Testis (tissue), 3 donors: ENCODE results near the gene TREX2. TPM values are rescaled to one million over a fixed set of nuclear protein-coding genes. Genes with fewer than 3 reads are reported as not detected.

Source experiments
- DNase-seq: peaks from one replicate; pipeline ENCODE4 v3.0.0-alpha.2; 2019
- H3K27ac ChIP-seq, 2 donors: fragments of 200-600 bp; sonication (generic); one replicate each; pipeline ENCODE4 v1.5.1; 2019
- H3K27me3 ChIP-seq: fragments of 200-600 bp; sonication (generic); one replicate; pipeline ENCODE4 v1.5.1; 2019
- H3K36me3 ChIP-seq: fragments of 200-600 bp; sonication (generic); one replicate; pipeline ENCODE4 v1.5.1; 2017; ENCODE audit warnings: low read depth; ENCODE audit errors: missing control alignments
- H3K4me1 ChIP-seq: fragments of 200-600 bp; sonication (generic); one replicate; pipeline ENCODE4 v1.5.1; 2019
- H3K4me3 ChIP-seq, 2 donors: fragments of 200-600 bp; sonication (generic); one replicate each; pipeline ENCODE4 v1.5.1; 2017 to 2019
- H3K9me3 ChIP-seq: fragments of 200-600 bp; sonication (generic); one replicate; pipeline ENCODE4 v1.5.1; 2017
- CTCF ChIP-seq, 3 experiments: fragments of 450-650 bp in 2 of 3; fragments of 200-600 bp in 1 of 3; sonication (generic) in 1 of 3; IDR thresholded peaks; one replicate each; pipeline ENCODE4 v1.5.1; 2016 to 2019; ENCODE audit warnings: antibody characterized with exemption in 3 of 3, mild to moderate bottlenecking in 2 of 3, moderate library complexity in 1 of 3
- POLR2A ChIP-seq: fragments of 450-650 bp; IDR thresholded peaks from one replicate; pipeline ENCODE4 v1.6.1; 2017; ENCODE audit warnings: antibody characterized with exemption, mild to moderate bottlenecking, moderate library complexity
- WGBS, 2 donors: methylation state at CpG; one replicate each; pipeline ENCODE4 v1.1.5; 2018; 5-methylcytosine and 5-hydroxymethylcytosine counted together
- intact Hi-C: fragments of 100-400 bp; cut with DNase I; formaldehyde crosslinking; loops from one replicate; pipeline ENCODE4 v1.15.1; 2023; ENCODE audit warnings: low total_unique reads
- polyA plus RNA-seq: library from polyadenylated mRNA; stranded (reverse); fragments of 350-450 nt; fragmentation: Illumina TruSeq; extraction: RNeasy Lipid Tissue Mini Kit (QIAGEN cat#74804); gene quantifications from one replicate; pipeline ENCODE4 v1.2.3, GENCODE V29; 2014; ENCODE audit warnings: low read depth, low replicate concordance; ENCODE audit not compliant: insufficient read depth
- total RNA-seq, 2 donors: library from RNA; depleted of rRNA; stranded (reverse); fragments of >200 nt; gene quantifications; one replicate each; pipeline ENCODE4 v1.2.3, GENCODE V29; 2016

TREX2 gene
- total and polyA plus RNA-seq, 3 donors from 2014 or later, result 0.51 to 7.5 (median 4.0) TPM

- 50 to 76% methylated on average over 5 to 16 of the region's 27 CpGs for WGBS, 2 donors
- Histone ChIP-seq H3K36me3 (no peaks in the 10 kb centered on the region), H3K9me3 (no peaks in the 10 kb centered on the region), H3K4me1 (peaks cover 3% of the 10 kb centered on the region), H3K27me3 (no peaks in the 10 kb centered on the region), H3K4me3 (no peak overlapping the region), H3K27ac (peak overlapping the region in 1 of 2 donors; percentile 50)
- no peak for TF ChIP-seq POLR2A
- peak; percentile 29 for DNase-seq
- intact Hi-C loops, result no loop called here
Observed at GRCh38 chrX:153488231-153488914, 42.5 kb upstream of the TREX2 start.

GRCh38 chrX:153487590-153488071, 41.8 kb upstream of the TREX2 start:
- Histone ChIP-seq H3K4me1 (peaks cover 3% of the 10 kb centered on the region), H3K4me3 (no peak overlapping the region), H3K9me3 (no peaks in the 10 kb centered on the region), H3K27me3 (no peaks in the 10 kb centered on the region), H3K27ac (peak overlapping the region in 1 of 2 donors; percentile 30), H3K36me3 (no peaks in the 10 kb centered on the region)
- DNase-seq, result no peak
- WGBS, 2 donors, result 64% methylated on average over 11 of the region's 11 CpGs; no CpG with 5 or more reads in 1 of the 2 donors
- intact Hi-C loops, result no loop called here
- no peak for TF ChIP-seq CTCF (IDR thresholded peaks at IDR 0.05)
- no peak for TF ChIP-seq POLR2A

DNA sequence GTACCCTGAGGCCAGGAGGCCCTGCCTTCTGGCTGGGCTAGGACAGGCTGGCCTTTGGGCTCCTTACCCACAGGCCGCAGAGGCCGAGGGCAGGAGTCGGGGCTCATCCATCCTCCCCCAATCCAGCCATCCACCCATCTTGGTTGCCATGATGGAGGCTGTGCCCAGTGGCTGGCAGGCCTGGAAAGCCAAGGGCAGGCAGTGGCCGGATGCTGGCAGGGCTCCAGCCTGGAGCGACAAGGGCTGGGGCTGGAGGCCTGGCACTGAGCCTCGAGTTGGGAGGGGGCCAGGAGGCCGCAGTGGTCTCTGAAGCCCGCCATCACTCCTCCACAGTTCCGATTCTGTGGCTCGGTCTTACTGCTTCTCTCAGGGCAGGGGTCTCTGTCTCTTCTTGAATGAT, 40.3 kb upstream of the TREX2 start:
- intact Hi-C loops, result no loop called here
- Histone ChIP-seq H3K4me1 (peaks cover 3% of the 10 kb centered on the region), H3K36me3 (no peaks in the 10 kb centered on the region), H3K27me3 (no peaks in the 10 kb centered on the region), H3K27ac (no peak overlapping the region), H3K4me3 (no peak overlapping the region), H3K9me3 (no peaks in the 10 kb centered on the region)
- TF ChIP-seq POLR2A, result no peak
- no peak for TF ChIP-seq CTCF (IDR thresholded peaks at IDR 0.05)
- no peak for DNase-seq
- WGBS, 2 donors, result 80% methylated on average over 5 of the region's 10 CpGs; no CpG with 5 or more reads in 1 of the 2 donors

DNA sequence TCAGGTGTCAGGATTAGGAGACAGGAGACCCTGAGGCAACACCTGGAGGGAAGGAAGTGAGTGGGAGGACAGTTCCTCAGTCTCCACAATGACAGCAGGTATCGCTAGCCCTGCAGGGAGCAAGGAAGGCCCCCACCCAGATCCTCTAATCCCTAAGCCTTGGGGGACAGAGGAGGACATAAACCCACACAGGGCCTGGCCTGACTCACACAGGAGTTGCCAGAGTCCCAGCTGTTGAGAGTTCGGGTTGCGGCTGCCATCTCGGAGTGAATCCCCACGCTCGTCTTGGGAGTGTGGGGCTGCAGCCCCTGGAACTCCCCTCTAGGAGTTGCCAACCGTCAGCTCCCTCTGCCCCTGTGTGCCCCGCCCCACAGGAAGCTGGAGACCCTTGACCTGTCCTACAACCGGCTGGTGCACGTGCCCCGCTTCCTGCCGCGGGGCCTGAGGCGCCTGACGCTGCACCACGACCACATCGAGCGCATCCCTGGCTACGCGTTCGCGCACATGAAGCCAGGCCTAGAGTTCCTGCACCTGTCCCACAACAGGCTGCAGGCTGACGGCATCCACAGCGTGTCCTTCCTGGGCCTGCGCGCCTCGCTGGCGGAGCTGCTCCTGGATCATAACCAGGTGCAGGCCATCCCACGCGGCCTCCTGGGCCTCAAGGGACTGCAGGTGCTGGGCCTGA, 39.7 kb upstream of the TREX2 start:
- H3K9me3 ChIP-seq, result no peaks in the 10 kb centered on the region
- no peak for DNase-seq
- TF ChIP-seq CTCF (IDR thresholded peaks at IDR 0.05) (no peak), POLR2A (no peak)
- H3K4me3 ChIP-seq, result no peak overlapping the region
- no peaks in the 10 kb centered on the region for H3K27me3 ChIP-seq
- H3K36me3 ChIP-seq, result no peaks in the 10 kb centered on the region
- no peak overlapping the region for H3K27ac ChIP-seq
- intact Hi-C loops, result no loop called here
- H3K4me1 ChIP-seq, result peaks cover 3% of the 10 kb centered on the region
- WGBS, 2 donors, result 90 to 96% methylated on average over 4 to 19 of the region's 30 CpGs

DNA sequence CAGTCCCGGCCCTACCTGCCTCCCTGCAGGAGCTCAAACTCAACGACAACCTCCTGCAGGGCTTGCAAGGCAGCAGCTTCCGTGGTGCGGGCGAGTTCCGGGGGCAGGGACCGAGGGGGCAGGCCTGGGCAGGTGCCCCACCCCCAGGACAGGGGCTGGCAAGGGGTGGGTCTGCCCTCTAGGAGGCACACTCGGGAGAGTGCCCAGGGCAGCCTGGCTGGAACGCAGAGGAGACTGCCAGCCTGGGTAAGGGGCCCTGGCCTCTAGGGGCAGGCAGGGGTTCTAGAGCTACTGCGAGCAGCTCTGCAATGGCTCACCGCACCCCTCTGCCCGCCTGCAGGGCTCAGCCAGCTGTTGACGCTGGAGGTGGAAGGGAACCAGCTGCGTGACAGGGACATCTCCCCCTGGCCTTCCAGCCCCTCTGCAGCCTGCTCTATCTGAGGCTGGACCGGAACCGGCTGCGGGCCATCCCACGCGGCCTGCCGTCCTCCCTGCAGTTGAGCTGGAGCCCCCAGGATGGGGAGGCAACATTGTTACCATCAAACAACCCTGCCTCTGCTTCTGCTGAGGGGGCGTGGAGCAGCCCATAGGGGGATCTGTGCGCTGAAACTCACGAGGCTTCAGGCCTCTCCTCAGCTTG, 36.6 kb upstream of the TREX2 start:
- Histone ChIP-seq H3K27me3 (no peaks in the 10 kb centered on the region), H3K4me3 (no peak overlapping the region), H3K4me1 (no peaks in the 10 kb centered on the region), H3K36me3 (no peaks in the 10 kb centered on the region), H3K9me3 (no peaks in the 10 kb centered on the region), H3K27ac (no peak overlapping the region)
- no peak for TF ChIP-seq POLR2A
- no peak for TF ChIP-seq CTCF (IDR thresholded peaks at IDR 0.05)
- DNase-seq, result no peak
- intact Hi-C loops, result no loop called here
- WGBS, 2 donors, result 63 to 80% methylated on average over 1 to 14 of the region's 23 CpGs
